T-helper 1 cell treated with Interleukin-12 subunit alpha and Interleukin-12 subunit beta and Interleukin-4 antibody, amounts not matched to agents 30 ng/mL and 1 ng/mL, for 36 hours (primary cell): ENCODE measurements around the gene FLVCR2. TPM values are rescaled to one million over a fixed set of nuclear protein-coding genes. Genes with fewer than 3 reads are reported as not detected.

Experiments
- intact Hi-C: fragments of 100-400 bp; cut with micrococcal nuclease; formaldehyde crosslinking; loops from one replicate; pipeline ENCODE4 v1.15.1; 2024
- total RNA-seq: library from RNA; stranded (reverse); gene quantifications from 2 replicates; pipeline ENCODE4 v1.2.3, GENCODE V29; 2022

FLVCR2 gene
- 4.6 and 6.9 TPM in 2 replicates for total RNA-seq

GRCh38 chr14:75578102-75578785, at the start of gene FLVCR2:
Gene FLVCR2 (plus strand): TSS chr14:75578620. CDS start chr14:75578973, 353 bp downstream.
- intact Hi-C loops, result loop anchor here (1.0 kb wide), 1 partner anchor 36 kb away; no protein-coding TSS in a partner anchor

- intact Hi-C loops, result loop anchor here (1.0 kb wide), 1 partner anchor 8 kb away; no protein-coding TSS in a partner anchor
Measured at GRCh38 chr14:75531256-75531655, 47.2 kb upstream of the FLVCR2 start.

GRCh38 chr14:75531660-75532317, 46.6 kb upstream of the FLVCR2 start:
- intact Hi-C loops, result loop anchor here (1.0 kb wide), 1 partner anchor 8 kb away; no protein-coding TSS in a partner anchor

GRCh38 chr14:75533791-75534555, 44.4 kb upstream of the FLVCR2 start:
- intact Hi-C loops, result loop anchor here (1.0 kb wide), 1 partner anchor 8 kb away; no protein-coding TSS in a partner anchor

- intact Hi-C loops, result no loop called here
Measured at GRCh38 chr14:75535164-75535898, 43.1 kb upstream of the FLVCR2 start.

- intact Hi-C loops, result no loop called here
Measured at GRCh38 chr14:75537071-75537470, 41.3 kb upstream of the FLVCR2 start.

- intact Hi-C loops, result loop anchor here (1.0 kb wide), 1 partner anchor 8 kb away; no protein-coding TSS in a partner anchor
Measured at GRCh38 chr14:75539162-75539560, 39.3 kb upstream of the FLVCR2 start.

GRCh38 chr14:75539561-75540478, 38.6 kb upstream of the FLVCR2 start:
- intact Hi-C loops, result loop anchor here (1.0 to 10.0 kb wide), 3 partner anchors 9 to 1655 kb away; partner anchors contain the start of gene ZNF410

- intact Hi-C loops, result loop anchor here (5.0 to 10.0 kb wide), 2 partner anchors 233 to 1656 kb away; partner anchors contain the start of gene ZNF410
Measured at GRCh38 chr14:75540479-75540851, 38.0 kb upstream of the FLVCR2 start.

- intact Hi-C loops, result loop anchor here (1.0 to 10.0 kb wide), 17 partner anchors 11 to 1658 kb away; partner anchors contain the start of genes BATF, EIF2B2, FLVCR2 and NEK9
Measured at GRCh38 chr14:75542588-75543091, 35.8 kb upstream of the FLVCR2 start.

GRCh38 chr14:75543253-75543652, 35.2 kb upstream of the FLVCR2 start:
- intact Hi-C loops, result loop anchor here (1.0 to 10.0 kb wide), 7 partner anchors 46 to 1658 kb away; partner anchors contain the start of genes EIF2B2, TMED10, TTLL5 and ZNF410

- intact Hi-C loops, result loop anchor here (1.0 to 10.0 kb wide), 7 partner anchors 47 to 1659 kb away; partner anchors contain the start of genes EIF2B2, TMED10, TTLL5 and ZNF410
Measured at GRCh38 chr14:75543786-75544185, 34.6 kb upstream of the FLVCR2 start.

GRCh38 chr14:75545907-75546306, 32.5 kb upstream of the FLVCR2 start:
- intact Hi-C loops, result loop anchor here (10.0 kb wide), 1 partner anchor 1661 kb away; the partner anchor contains the start of gene ZNF410

GRCh38 chr14:75547552-75548250, 30.7 kb upstream of the FLVCR2 start:
- intact Hi-C loops, result loop anchor here (10.0 kb wide), 1 partner anchor 1663 kb away; the partner anchor contains the start of gene ZNF410

- intact Hi-C loops, result loop anchor here (10.0 kb wide), 1 partner anchor 1664 kb away; the partner anchor contains the start of gene ZNF410
Measured at GRCh38 chr14:75548544-75548943, 29.9 kb upstream of the FLVCR2 start.

GRCh38 chr14:75549169-75549568, 29.3 kb upstream of the FLVCR2 start:
- intact Hi-C loops, result loop anchor here (10.0 kb wide), 1 partner anchor 1664 kb away; the partner anchor contains the start of gene ZNF410

- intact Hi-C loops, result no loop called here
Measured at GRCh38 chr14:75551021-75551420, 27.4 kb upstream of the FLVCR2 start.

GRCh38 chr14:75553157-75553556, 25.3 kb upstream of the FLVCR2 start:
- intact Hi-C loops, result loop anchor here (1.0 kb wide), 1 partner anchor 11 kb away; no protein-coding TSS in a partner anchor
